GOT3 (cell line): ENCODE measurements around the gene GLIPR2.
"Not testable (repeated sequence)": the region's sequence is repeated elsewhere in the genome, so short reads cannot be mapped to it uniquely, and the experiment has no call there.

Experiments used
- DNase-seq: peaks from one replicate; lab custom pipeline; 2025; ENCODE audit warnings: mixed read lengths; lab: John Stamatoyannopoulos, UW

The GLIPR2 gene

DNA sequence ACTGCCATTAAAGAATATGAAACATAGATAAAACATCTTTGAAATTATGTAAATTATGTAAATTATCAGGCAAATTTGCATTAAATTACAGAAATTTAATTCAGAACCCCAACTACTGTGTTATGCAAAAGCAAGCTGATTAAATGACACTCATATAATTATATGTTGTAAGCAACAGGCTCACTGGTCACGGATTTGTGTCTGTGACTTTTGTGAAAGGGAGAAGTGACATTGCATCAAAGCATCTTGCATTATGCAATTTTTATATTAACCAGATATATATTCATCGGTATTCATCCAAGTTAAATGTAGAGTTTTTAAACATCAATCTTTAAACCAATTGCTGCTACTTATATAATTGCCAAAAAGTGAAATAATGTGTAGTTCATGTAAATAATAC, 13.0 kb upstream of the GLIPR2 start:
- DNase-seq: no peak

DNA sequence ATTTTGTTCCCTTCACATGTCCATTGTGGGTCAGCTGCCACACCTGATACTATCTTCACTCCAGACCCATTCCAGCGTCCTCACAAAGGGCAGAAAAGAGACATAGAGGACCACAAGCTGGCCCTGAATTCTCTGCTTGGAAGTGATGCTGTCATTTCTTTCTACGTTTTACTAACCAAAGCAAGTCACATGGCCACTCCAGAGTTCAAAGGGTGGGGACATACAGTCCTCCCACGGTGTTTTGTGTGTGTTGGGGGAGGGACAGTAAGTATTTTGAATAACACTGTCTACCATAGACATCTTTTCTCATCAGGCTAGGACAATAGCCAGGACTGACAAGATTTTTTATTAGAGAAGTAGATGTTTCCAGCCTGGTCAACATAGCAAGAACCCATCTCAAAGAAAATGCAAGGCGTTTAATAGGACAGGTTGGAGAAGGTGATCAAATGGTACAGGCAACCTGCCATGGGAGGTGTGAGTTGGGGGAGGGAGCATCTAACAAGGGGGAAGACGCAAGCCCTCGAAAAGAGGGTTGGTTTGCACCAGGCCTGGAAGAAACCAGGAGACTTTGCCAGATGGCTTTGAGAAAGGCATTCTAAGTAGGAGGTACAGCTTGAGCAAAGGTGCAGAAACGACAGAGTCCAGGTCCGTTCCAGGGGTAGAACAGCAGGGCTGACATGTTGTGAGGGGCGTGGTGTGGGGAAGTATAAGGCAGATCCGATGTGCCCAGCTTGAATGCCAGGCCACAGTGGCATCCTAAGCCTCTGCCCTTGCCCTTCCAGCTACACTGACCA, 11.3 kb upstream of the GLIPR2 start:
- DNase-seq: no peak

DNA sequence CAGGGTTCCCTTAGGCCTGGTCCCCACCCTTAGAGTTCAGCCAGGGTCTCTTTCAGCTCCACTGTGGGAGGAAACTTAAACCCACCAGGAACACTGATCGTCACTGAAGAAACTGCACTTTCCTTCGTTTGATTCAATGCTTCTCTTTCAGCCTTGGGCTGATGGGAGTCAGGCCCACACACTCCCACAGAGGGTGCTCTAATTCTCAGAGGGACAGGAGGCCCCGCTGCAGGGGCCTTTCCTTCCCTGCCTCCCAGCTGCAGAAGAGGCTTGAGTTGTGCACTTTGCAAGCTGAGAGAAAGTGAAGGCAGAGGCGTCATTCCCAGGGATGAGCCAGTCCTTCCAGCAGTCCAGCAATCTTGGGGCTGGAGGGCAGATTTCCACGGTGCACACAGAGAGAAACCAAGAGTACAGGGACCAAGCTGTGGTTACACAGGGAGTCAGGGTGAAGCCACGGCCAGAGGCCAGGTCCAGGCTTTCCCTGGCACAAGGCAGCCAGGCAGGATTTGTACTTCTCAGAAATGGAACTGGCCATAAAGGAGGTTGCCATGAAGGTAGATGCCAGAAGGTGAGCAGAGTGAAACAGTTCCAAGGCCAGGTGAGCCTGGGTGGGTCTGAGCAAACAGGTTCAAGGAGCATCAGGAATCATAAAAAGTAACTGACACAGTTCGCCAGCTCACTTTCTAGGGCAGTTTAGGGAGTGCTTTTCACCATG, 10.4 kb upstream of the GLIPR2 start:
- DNase-seq: no peak

DNA sequence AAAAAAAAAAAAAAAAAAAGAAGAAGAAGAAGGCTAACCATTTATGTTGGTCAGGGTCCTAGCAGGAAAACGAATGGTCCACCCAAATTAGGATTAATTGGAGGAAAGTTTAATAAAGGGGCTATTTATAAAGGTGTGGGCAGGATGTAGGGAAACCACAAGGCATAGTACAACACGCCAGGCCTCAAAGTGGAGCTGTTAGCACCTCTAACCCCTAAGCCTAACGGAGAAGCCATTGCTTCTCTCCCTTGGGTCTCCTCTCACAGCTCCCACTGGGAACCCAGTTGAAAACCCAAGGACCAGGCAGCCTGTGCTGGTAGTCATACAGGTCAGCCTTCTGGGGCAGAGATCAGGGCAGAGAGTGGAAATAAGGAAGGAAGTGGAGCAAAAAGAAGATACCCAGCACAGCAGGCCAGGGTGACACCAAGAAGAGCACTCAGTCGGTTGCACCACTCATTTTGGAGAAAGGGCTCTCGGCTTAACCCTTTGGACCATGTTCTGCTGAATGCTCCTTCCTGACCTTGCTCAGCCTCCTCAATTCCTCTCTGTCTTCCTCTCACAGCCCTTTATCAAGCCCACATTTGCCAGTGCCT, 8.8 kb upstream of the GLIPR2 start:
- no peak for DNase-seq

DNA sequence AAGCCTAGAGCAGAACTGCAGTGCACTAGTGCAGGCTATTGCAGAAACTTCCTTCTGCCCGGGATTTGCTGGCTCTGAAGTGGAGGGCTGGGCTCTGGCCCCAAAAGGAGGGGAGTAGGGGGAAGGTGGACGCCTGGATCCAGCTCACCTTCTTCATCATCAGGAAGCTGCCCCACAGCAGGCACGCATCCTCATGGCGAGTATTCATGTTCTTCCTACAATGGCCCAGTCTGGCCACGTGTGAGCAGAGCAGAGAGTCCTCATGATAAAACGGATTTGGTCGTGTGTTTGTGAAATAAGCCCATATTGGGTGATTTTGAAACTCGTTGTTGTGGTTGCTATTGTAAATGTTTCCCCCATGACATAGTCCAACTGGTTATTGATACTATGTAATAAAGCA, 8.2 kb upstream of the GLIPR2 start:
- no peak for DNase-seq

DNA sequence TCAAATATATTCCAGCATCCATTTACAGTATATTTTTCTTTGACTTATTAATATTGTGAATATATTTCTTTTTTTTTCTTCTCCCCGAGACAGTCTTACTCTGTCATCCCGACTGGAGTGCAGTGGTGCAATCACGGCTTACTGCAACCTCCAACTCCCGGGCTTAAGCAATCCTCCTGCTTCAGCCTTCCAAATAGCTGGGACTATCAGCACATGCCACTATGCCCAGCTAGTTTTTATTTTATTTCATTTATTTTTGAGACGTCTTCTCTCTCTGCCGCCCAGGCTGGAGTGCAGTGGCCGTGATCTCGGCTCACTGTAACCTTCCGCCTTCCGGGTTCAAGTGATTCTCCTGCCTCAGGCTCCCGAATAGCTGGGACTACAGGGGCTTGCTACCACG, 7.4 kb upstream of the GLIPR2 start:
- no peak for DNase-seq

DNA sequence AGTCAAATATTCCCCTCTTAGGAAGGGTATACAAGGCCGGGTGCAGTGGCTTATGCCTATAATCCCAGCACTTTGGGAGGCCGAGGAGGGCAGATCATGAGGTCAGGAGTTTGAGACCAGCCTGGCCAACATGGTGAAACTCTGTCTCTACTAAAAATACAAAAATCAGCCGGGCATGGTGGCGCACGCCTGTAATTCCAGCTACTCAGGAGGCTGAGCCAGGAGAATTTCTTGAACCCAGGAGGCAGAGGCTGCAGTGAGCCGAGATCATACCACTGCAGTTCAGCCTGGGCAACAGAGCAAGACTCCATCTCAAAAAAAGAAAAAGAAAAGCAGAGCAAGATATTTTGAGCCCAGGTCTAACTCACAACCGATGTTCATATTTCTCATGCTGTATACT, 4.9 kb upstream of the GLIPR2 start:
- DNase-seq: not testable (repeated sequence)

DNA sequence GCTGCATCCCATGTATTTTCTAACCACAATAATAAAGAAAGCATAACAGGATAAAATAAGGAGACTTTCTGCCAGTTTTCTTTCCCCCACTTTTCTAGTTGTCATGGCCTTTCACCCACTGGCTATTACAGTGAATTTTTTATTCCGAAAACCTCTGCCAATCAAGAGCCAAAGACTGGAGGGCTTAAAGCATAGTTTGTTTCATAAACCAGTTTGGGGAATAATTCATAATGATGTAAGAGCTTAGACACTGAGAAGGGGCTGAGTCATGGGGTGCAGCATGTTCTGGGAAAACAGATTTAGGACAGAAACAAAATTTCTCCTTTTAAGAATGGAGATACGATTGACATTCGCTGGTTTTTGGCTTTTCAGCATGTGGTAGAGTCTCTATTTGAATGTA, 4.4 kb upstream of the GLIPR2 start:
- DNase-seq: no peak

DNA sequence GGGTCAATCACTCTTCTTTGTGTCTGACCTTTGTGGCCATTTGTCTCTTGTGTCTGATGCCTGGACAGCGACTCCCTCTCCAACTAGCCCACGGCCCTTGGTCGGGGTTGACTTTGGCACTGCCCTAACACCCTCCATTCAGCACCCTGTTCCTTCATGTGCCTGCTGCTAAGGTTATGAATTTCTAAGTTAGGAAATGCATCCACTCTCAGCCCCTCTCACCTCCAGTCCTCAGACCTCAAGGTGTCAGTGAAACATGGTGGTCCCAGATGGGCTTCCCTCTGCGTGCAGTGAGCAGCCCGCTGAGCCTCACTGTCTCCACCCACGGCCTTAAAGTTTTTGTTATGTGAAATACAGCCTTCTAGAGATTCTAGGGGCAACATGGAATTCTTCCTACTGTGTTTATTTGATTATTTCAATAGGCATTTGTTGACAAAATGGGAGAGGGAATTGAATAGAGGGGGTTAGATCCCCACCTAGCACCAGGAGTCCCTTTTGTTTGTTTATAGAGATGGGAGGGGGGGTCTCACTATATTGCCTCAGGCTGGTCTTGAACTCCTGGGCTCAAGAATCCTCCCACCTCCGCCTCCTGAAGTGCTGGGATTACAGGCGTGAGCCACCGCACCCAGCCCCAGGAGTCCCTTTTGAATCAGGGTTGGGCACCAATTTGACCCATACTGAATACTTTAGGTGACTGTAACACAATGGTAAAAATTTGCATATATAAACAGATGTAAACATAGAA, 1.6 kb upstream of the GLIPR2 start:
- no peak for DNase-seq

DNA sequence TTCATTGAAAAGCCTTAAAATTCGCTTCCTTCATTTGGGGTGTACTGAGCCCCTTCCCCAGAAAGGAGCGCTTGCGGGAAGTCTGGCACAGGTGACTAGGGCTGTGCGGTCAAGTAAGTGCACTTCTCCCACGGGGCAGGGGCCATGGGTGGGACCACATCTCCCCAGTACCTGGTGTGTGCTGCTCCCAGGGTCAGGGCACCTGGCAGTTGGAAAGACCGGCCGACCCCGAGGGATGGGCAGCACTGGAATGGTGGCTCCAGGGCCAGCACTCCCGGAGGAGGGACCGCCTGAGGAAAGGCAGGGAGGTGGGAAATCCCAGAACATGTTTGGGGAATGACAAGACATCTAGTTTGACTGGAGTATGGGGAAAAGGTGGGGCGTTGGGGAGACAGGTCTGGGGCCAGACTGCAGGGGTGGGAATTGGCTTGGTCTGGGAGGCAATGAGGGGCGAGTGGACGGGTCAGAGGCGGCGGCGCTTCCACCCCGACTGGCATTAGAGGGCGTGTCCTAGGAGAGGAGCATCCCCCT, 727 bp upstream of the GLIPR2 start:
- DNase-seq: no peak

DNA sequence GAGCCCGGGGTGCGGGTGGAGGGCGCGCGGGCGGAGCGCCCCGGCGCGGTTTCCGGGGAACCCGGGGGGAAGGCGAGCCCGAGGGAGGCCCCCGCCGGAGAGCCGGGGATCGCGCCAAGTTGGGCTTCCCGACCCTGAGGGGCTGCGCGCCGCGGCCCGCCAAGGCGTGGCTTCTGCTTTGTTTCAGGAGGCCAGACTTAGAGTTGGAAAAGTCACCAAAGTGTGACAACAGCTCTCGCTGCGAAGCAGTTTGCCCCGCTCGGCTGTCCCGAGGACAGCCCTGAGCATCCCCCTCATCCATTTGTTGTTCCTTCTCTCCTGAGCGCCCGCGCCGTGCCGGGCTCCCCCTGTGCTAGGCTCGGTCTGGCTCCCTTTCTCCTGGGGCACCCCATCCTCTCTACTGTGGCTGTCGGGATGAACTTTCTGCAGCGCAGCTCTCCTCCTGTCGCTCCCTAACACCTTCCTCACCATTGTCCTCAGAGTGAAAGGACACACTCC, 410 bp downstream of the GLIPR2 start:
- DNase-seq: no peak

DNA sequence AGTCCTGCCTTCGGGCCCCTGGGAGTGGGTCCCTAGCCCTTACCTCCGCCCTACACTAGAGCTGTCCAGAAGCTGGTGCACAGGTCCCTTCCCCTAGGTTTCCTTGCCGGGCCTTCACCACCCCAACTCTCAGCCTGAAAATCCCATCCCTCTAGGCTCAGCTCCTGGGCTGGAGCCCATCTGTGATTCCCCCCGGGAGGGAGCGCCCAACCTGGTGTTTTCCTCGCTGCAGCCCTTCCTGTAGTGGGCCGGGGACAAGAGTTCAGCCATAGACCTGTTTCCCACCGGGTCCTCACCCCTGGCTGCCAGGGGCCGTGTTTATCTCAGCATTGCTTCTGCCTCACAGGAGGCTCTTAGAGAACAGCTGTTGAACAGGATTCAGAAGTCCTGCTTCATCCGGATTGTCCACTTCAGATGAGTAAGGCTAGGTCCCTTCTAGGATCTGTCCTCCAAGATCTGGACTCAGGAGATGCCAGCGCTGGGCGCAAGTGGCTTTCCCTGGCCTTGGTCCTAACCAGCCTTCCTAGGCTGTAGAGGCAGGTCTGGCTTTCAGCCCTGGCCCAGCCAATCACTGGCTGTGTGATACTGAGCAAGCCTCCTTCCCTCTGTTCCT, 965 bp downstream of the GLIPR2 start:
- DNase-seq: no peak

DNA sequence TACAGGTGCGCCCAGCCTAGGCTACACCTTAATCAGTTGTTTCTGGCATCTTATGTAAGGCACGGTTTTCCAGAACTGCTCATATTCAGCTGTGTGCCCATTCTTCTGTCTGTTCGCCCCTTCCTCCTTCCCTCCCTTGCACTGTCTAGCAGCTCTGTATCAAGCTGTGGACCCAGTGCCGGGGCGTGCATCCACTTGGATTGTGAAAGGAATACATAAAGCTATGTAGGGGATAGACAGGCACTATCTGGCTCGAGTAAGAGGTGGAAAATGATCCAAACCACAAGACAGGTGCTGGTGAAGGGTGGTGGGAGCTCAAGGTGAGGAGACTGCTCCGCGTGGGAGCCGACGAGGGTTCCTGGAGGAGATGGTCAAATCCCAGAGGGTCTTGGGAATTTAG, 2.0 kb downstream of the GLIPR2 start:
- no peak for DNase-seq

DNA sequence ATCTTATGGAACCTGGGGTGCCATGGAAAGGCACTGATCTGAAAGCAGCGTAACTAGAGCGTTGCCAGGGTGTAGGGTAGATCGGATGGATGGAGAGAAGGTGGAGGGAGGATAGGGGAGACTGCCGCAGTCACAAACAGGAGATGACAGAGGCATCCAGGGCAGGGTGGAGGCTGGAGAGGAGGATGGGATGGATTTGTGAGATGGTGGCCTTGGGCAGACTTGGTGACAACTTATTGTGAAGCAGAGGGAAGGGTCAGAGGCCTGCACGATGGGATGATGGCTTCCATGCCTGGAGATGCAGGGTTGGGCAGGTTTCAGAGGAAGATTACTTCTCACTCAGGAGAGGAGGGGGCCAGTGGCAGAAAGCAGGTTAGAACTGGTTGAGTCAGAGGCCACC, 2.4 kb downstream of the GLIPR2 start:
- DNase-seq: no peak

DNA sequence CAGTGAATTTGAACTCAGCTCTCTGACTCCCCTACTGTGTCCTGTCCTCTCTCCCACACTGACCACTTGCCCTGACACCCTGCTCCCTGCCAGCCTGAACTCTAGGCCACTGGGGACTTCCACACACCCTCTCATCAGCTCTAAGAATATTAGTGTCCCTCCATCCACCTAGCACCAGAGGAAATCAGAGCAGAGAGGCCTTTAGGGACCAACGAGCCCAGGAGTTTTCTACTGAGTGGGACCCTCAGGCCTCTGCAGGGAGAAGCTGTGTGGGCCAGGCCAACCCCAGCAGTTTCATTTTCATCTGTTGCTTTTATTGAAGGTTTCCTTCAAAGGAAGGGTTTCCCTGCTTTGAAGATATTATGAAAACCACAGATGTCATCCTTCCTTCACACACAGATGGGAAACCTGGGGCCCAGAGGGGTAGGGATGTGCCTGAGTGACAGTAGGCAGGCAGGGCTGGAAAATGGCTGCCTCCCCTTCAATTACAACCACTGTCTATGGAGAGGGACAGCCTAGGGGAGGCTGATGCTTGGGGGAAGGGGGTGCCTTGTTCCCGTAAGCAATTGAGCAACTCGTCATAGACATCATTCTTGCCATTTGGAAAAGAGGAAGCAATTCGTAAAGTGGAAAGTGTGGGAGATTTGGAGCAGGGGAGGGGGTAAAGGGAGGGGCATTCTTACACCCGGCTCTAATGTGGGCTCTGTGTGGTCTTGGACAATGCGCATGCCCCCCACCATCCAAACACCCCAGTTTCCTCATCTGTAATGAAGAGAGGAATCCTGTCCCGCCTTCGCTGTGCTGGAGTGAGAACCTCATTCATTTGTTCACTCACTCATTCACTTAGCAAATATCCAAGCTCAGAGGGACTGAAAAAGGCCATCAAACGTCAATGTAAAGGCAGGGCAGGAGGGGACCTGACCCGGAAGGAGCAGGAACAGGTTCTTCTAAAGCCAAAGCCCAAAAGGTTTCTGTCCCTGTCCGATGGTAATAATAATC, 3.9 kb downstream of the GLIPR2 start:
- no peak for DNase-seq

DNA sequence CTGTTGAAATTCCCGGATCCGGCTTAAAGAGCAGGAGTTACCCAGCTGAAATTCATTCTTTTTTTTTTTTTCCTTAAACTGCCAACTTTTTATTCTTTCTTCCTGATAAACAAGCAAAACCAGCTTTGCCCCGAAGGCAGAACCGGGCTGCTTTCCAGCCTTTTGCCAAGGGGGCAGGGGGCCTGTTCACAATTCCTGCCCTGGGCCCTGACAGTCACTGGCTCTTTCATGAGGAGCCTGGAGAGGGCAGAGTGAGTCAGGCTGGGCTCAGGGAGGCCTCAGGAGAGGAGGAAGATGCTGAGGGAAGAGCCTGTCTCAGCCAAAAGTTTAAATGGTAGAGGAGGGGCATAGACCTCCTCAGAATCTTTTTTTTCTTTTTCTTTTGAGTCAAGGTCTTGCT, 4.8 kb downstream of the GLIPR2 start:
- DNase-seq: no peak

DNA sequence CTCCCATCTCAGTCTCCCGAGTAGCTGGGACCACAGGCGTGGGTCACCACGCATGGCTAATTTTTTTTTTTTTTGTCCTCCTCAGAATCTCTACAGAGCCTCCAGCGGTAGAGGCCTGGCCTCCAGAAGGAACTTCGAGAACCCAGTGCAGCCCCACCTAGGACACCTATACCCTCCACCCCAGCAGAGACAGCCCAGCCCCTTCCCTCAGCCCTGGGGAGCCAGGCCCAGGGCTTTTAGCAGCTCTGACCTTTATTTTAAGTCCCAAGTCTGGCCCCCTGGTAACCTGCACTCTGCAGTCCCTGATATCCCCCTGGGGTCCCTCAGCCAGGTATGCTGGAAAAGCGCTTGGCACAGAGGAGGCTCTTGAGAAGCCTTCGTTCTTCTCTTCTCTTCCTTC, 5.2 kb downstream of the GLIPR2 start:
- no peak for DNase-seq

DNA sequence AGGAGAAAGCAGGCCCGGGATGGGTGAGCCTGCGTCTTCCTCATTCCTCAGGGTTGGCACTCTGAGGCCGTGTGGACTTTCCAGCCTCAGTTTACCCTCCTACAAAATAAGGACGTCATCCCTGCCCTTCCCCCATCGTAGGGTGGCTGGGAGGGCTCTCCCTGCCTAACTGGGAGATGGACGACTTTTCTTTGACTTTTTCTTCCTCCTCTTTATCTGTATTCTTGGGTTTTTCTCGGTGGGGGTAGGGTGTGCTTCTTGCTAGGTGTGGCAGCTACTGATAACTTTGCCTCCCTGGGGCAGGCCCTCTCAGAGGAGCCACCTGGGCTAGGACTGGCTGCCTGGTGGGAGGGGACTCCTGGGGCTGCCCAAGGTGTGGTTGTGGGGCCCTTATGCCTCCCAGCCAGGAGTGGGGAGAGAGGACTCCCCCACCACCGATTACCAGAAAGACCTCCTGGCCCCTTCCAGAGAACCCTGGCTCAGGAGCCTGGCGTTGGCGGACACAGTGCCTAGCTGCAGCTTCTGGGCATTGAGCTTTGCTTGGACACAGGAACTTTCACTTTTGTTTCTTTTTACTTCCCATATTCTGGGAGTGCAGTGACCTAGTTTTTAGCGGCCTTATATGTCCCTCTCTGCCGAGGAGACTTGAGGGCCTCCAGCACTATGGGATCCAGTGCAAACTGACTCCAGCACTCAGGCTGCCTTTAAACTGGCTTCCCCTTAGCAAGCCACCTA, 6.1 kb downstream of the GLIPR2 start:
- DNase-seq: no peak

DNA sequence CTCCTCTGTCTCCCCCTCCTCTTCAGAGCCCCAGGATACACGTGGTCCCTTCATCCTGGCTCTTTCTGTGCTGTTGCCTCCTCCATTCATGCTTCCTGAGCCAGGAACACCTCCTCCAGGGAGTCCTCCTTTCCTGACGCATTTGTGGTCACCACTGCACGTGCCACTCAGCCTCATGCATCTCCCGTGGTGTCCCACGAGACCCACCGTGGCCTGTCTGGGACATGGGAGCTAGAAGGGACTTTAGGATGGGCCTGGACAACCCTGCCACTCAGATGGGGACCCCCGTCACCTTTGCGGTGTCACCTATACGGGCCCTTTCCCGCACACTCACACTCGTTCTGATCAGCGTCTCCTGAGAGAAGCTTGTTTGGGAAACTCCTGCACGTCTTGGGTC, 6.7 kb downstream of the GLIPR2 start:
- DNase-seq: no peak
